T-helper 1 cell (primary cell): ENCODE measurements around the gene HMGN2.

Experiments
- DNase-seq, 5 donors: peaks; one replicate each; pipeline ENCODE4 v3.0.0-alpha.2; 2012 to 2020
- total RNA-seq, 4 donors: gene quantifications; one replicate each; lab custom pipeline; 2026; lab: John Stamatoyannopoulos, UW

HMGN2 gene
- 154 to 192 (median 170) reads per million in 4 donors for total RNA-seq

- peak; percentile 73 to 90 (median 83) for DNase-seq
These were observed at the start of gene HMGN2 for GRCh38 chr1:26472320-26472900. TSS of gene HMGN2 (plus strand) at chr1:26472440. CDS start at chr1:26472613, 173 bp downstream.

DNA sequence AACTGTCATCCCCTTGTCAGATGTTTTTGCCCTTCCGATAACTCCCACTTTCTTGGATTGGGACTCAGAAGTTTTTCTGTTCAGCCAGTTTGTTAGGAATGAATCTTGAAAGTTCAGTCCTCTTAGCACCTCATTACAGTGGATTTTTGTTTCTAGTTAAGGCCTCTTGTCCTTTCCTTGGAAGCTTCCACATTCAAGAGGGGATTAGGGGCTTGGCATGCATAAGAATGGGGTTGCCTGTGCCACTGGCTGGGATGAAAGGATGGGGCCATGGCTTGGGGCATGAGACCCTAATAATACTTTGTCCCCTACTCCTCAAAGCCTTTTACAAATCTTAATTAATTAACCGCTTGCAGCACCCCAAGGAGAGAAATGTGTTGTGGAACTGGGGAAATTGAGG is 42.5 kb upstream of the HMGN2 start:
- DNase-seq: no peak

DNA sequence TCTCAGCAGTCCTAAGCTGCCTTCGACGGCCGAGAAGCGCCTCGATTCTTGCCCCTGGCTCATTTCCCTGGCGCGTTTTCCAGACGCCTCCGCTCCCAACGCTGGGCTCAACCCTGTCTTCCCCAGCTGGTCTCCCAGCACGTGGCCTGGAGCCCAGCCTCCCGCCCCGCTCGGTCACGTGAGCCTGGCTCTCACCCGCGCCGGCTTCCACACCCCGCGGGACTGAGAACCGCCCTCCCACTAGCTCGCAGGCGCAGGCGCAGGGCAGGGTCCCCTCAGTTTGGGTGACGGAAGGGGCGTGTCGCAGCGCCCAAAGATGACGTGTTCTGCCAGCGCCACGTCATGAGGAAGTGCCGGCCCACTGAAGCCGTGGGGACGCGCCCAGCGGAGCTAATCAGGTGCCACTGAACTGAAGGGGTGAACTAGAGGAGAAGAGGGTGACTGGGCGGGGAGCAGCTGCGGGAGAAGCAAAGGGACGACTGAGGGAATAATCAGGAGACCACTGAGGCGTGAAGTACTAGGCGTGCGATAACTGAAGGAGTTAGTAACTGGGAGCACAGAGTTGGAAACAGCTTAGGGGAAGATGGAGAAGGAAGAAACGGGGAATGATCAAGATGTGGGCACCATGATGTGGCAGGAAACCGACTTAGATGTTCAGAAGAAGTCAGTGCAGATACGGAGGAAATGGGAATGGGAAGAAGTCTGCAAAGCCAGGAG is 40.1 kb upstream of the HMGN2 start, which contains the start of gene DHDDS:
Gene DHDDS, plus strand, starts transcription at position 343 of the 717 bp plus-strand sequence. CDS start 625 bp downstream, outside the sequence.
- DNase-seq: peak; percentile 95 to 98 (median 97)

GRCh38 chr1:26432793-26433192 is 39.4 kb upstream of the HMGN2 start:
- no peak for DNase-seq

- DNase-seq: no peak
These were observed 38.0 kb upstream of the HMGN2 start for GRCh38 chr1:26434161-26434752.

GRCh38 chr1:26438041-26438440 is 34.2 kb upstream of the HMGN2 start:
- DNase-seq: no peak

- no peak for DNase-seq
These were observed 32.0 kb upstream of the HMGN2 start for GRCh38 chr1:26440259-26440658.

GRCh38 chr1:26449868-26450267 is 22.4 kb upstream of the HMGN2 start:
- no peak for DNase-seq

DNA sequence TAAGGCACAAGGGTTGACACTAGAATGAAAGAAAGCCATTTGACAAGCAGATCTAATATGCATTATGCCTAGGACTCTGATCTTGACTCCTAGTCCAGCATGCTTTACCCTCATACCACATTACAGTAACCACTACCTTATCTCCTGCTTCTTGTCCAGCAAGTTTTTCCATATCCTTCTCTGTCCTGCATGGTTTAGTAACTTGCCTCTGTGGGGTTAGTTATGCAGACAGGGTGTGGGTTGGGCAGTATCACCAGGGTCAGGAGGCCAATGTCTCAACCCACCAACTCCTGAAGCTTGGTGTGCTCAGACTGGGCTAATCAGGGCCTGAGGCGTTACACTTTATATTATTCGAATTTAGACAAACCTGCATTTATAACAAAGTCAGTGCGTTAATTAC is 21.3 kb upstream of the HMGN2 start:
- no peak for DNase-seq

GRCh38 chr1:26452459-26453183 is 19.6 kb upstream of the HMGN2 start:
- DNase-seq: no peak

GRCh38 chr1:26459148-26459547 is 13.1 kb upstream of the HMGN2 start:
- DNase-seq: no peak

DNA sequence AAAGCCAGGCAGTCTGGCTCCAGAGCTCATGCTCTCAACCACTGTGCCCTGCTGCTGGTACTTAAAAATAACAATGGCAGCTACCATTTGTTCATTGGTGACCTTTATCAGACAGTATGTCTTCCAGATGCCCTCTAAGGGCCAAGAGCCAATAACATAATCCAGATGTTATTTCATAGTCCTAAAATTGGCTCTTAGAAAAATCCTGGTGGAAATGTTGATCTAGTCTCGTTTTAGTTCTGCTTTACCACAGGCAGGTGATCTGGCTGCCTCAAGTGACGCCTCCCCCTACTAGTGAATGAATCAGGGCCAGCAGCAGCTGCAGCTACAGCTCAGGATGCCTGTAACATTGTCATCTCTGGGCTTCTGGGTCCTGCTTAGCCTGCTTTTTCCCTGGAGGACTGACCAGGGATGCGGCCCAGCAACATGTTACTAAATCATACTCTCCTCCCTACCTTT is 12.6 kb upstream of the HMGN2 start:
- DNase-seq: no peak

DNA sequence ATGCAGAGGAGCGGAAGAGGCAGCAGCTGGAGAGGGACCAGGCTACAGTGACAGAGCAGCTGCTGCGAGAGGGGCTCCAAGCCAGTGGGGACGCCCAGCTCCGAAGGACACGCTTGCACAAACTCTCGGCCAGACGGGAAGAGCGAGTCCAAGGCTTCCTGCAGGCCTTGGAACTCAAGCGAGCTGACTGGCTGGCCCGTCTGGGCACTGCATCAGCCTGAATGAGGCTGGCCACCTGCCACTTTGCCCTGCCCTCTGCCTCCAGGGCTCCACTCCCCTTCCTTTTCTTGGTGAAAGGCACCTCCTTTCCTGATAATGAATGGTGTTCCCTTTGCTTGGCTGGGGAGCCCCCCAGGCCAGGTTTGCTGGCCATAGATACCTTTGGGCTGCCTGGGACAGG is 3.3 kb upstream of the HMGN2 start:
- no peak for DNase-seq

DNA sequence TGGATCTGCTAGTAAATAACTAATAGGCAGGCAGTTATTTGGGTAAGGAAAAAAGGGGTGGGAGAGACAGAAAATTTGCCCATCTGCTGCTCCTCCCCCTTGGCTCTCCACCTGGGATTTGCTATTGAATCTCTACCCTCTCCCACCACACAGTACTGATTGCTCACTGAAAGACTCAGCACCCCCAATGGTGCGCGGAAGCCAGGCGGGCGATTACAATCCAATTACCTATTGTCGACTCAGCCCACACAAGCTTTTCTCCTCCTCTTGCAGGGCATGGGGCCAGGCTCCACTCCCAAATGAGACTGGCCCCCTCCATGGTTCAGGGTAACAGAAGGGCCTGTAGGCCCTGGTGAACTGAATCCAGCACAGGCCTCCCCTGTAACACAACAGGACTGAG is 2.7 kb upstream of the HMGN2 start:
- no peak for DNase-seq

- DNase-seq: no peak
These were observed 1.3 kb upstream of the HMGN2 start for GRCh38 chr1:26470878-26471497.

DNA sequence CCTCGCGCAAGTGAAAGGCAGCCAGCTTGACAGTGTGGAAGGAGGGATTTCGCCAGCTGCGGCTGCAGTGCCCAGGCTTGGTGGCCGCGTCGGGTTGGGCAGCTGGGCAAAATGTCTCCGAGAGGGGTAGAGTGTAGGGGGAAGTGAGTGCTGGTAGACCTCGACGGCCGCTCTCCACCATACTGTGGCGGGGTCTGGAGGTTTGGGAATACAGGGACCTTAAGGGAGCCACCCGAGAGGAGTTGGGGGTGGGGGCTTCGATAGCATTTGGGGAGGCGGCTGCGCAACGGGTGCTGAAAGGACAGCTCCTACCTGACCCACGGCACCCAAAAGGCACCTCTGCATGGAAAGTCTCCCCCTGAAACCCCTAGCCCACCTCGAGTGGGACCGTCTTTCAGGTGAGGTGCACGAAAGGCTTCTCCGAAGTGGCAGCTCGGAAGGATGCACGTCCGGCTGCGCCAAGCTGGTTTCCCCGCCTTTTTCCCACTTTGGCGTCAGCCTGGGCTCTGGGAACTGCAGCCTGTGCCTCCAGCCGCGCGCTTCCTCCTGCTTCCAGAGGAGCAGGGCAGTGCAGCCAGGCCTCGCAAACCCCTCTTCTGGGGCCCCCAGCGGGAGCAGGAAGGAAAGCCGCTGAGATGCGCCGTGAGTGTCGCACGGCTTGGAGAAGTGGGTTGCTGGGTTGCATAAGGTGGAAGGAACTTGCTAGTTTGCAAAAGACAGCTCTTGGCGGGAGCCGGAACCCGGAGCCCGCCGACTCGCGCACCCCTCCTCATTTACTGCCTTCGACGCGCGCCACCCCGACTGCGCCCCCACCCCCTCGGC is 531 bp upstream of the HMGN2 start:
- peak in 4 of 5 donors; percentile 15 to 35 (median 24) for DNase-seq

DNA sequence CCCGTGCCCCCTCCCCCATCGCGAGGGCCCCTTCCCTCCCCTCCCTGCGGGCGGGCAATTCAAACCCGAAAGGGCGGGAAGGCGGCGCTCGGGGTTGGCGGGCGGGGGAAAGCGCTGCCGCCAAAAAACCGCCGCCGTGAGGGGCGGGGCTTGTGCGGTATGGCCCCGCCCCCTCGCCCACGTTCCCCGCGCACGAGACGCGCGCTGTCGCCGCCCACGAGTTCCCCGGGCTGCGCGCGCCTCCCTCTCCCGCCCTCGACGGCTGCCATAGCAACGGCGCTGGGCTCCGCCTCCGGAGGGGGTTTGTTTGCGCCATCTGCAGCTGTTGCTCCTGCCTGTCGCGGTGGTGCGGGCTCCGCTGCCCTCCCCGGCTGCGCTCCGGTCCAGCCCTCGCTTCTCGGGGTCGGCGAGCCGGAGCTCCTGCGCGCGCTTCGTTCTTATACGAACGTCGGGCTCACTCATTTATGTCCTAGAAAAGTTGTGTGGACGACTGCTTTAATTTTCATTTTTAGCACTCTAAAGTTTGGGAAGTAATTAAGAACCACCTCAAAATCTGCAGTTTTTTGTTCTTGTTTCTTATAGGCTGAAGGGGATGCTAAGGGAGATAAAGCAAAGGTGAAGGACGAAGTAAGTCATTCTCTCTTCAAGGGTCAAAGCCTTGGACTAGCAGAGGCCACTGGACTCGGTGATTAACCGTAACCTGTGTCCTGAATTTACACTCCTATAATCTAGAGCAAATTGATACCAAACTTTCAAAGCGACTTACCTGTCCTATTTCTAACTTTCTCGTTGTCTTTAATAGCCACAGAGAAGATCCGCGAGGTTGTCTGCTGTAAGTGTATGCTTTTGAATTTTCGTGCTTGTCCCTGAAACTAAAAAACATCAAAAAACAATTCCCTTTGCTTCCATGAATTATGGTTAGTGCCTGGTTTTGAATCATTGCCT is 933 bp downstream of the HMGN2 start:
- peak; percentile 93 to 98 (median 95) for DNase-seq

DNA sequence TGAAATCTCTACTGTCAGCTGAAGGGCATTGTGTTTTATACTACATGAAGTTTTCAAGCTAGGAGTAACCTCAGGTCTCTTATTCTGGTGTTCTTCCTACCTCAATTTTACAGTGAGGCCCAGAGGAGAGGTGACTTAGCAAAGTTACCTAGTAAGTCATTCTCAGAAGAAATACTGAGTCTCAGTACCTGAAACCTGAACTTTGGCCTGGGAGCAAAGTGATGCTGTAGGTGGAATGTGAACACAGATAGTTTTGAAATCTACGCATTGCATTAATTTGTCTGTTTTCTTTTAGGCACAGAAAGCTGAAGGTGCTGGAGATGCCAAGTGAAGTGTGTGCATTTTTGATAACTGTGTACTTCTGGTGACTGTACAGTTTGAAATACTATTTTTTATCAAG is 2.6 kb downstream of the HMGN2 start:
- no peak for DNase-seq

GRCh38 chr1:26475989-26476388 is 3.7 kb downstream of the HMGN2 start:
- DNase-seq: no peak

DNA sequence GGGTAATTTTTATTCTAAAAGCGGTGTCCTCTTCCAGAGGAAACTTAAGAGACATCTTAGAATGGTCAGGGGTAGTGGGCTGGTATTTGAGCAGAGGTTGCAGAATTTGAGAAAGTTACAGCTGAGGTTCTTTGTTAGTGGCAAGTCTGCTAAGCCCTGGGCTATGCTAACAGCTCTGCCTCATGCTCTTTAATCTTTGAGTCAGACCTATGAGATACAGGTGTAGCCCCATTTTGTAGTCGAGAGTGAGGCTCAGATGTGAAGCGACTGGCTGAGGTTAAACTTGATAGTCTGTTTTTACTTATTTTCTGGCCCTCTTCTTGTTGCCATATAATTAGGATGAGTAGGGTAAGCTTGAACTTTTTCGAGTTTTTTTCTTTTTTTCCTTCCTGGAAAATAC is 4.7 kb downstream of the HMGN2 start:
- no peak for DNase-seq
